Gastrocnemius medialis (tissue), 4 donors: ENCODE results near the gene NOP9. TPM values are rescaled to one million over a fixed set of nuclear protein-coding genes. Genes with fewer than 3 reads are reported as not detected.

Experiments
- ATAC-seq, 2 donors: fragments of 150-250 bp; one replicate each; pipeline ENCODE4 v1.9.1; 2016
- DNase-seq, 2 donors: peaks; one replicate each; pipeline ENCODE4 v3.0.0-alpha.2; 2019
- H3K27ac ChIP-seq, 4 donors: fragments of 200-600 bp; sonication (generic); 1 replicate in 1 of 4; 2 replicates in 3 of 4; pipeline ENCODE4 v1.5.1; 2016 to 2018; ENCODE audit warnings: mild to moderate bottlenecking in 2 of 4, moderate library complexity in 1 of 4
- H3K27me3 ChIP-seq, 3 donors: fragments of 200-600 bp; sonication (generic) in 2 of 3; 1 replicate in 1 of 3; 2 replicates in 2 of 3; pipeline versions ENCODE4 v1.5.1 to v1.6.0; 2016 to 2019; ENCODE audit warnings: mild to moderate bottlenecking in 1 of 3, moderate library complexity in 1 of 3
- H3K36me3 ChIP-seq, 2 donors: fragments of 200-600 bp; sonication (generic) in 1 of 2; one replicate each; pipeline ENCODE4 v1.5.1; 2017 to 2018
- H3K4me1 ChIP-seq, 2 donors: fragments of 200-600 bp; sonication (generic) in 1 of 2; one replicate each; pipeline ENCODE4 v1.5.1; 2016 to 2017; ENCODE audit warnings: mild to moderate bottlenecking in 2 of 2
- H3K4me3 ChIP-seq, 4 donors: fragments of 200-600 bp; sonication (generic) in 3 of 4; 1 replicate in 1 of 4; 2 replicates in 3 of 4; pipeline ENCODE4 v1.5.1; 2016 to 2019; ENCODE audit warnings: mild to moderate bottlenecking in 2 of 4
- H3K9me3 ChIP-seq, 3 donors: fragments of 200-600 bp; sonication (generic) in 2 of 3; 1 replicate in 1 of 3; 2 replicates in 2 of 3; pipeline ENCODE4 v1.5.1; 2016 to 2019
- POLR2A ChIP-seq, 2 donors: fragments of 450-650 bp; IDR thresholded peaks; one replicate each; pipeline ENCODE4 v1.6.1; 2017; ENCODE audit warnings: antibody characterized with exemption in 2 of 2, mild to moderate bottlenecking in 2 of 2, moderate library complexity in 2 of 2
- in situ Hi-C, 4 donors: fragments of 200-750 bp; cut with MboI; loops; one replicate each; pipeline versions ENCODE4 v1.15.0 to v1.8.0; 2017; ENCODE audit warnings: low sequenced_read_pairs in 4 of 4
- intact Hi-C: fragments of 100-400 bp; cut with DNase I; formaldehyde crosslinking; loops from one replicate; pipeline ENCODE4 v1.15.1; 2023; ENCODE audit warnings: low total_unique reads
- total RNA-seq, 4 donors: library from RNA; depleted of rRNA; stranded (reverse); fragments of >200 nt; gene quantifications; one replicate each; pipeline versions ENCODE4 v1.1.0 to v1.2.3, GENCODE V29; 2016
- TF ChIP-seq, protein P1 (sequence below), 5 experiments: fragments of 450-650 bp in 3 of 5; fragments of 200-600 bp in 2 of 5; sonication (generic) in 2 of 5; IDR thresholded peaks in 4 of 5; conservative IDR thresholded peaks in 1 of 5; 1 replicate in 4 of 5; 2 replicates in 1 of 5; pipeline ENCODE4 v1.5.1; 2016 to 2019; ENCODE audit warnings: antibody characterized with exemption in 5 of 5, mild to moderate bottlenecking in 3 of 5, moderate library complexity in 3 of 5

Gene NOP9
- total RNA-seq, 4 donors from 2014 or later = 27.2 to 43.5 (median 32.2) TPM

DNA sequence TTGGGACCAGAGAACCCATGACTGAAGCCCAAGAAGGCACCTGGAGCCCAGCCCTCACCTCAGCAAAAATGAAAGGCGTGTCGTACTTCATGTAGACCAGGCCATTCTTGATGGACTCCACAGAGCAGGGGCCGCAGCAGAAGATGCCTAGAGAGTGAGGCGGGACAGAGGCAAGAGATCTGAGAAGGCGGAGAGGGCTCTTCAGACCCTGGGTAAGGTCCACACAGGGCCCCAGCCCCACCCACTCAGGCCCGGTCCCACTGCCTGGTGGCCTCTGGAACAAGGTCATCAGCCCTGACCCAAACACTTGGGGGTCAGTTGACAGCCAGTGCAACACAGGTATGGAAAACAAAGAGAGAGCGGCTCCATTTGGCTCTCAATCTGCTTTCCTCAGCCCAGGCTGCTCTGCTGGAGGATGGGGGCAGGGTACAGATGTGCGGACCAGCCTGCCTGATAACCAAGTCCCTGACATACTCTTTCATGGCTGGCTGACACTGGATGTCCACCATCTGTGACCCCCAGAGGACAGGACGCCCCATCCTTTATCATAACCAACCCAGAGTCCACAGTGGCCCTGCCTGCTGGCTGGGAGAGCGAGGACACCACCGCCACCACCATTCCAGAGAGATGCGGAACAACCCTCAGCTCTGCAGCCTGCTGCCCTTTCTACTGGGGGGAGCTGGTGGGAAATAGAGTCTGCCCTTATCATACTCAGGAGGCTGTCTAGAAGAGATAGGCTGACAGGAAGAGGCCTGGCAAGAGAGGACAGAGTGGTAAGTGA lies 43.5 kb upstream of the NOP9 start:
- Histone ChIP-seq H3K9me3 (no peaks in the 10 kb centered on the region), H3K4me3 (no peak overlapping the region), H3K36me3 (no peaks in the 10 kb centered on the region), H3K27me3 (no peaks in the 10 kb centered on the region), H3K27ac (no peak overlapping the region), H3K4me1 (no peaks in the 10 kb centered on the region)
- intact Hi-C loops (no loop called here), in situ Hi-C loops (no loop called here)
- no peak for ATAC-seq
- no peak for DNase-seq
- TF ChIP-seq POLR2A (IDR thresholded peaks at IDR 0.05) = no peak
- TF ChIP-seq, protein P1, sequence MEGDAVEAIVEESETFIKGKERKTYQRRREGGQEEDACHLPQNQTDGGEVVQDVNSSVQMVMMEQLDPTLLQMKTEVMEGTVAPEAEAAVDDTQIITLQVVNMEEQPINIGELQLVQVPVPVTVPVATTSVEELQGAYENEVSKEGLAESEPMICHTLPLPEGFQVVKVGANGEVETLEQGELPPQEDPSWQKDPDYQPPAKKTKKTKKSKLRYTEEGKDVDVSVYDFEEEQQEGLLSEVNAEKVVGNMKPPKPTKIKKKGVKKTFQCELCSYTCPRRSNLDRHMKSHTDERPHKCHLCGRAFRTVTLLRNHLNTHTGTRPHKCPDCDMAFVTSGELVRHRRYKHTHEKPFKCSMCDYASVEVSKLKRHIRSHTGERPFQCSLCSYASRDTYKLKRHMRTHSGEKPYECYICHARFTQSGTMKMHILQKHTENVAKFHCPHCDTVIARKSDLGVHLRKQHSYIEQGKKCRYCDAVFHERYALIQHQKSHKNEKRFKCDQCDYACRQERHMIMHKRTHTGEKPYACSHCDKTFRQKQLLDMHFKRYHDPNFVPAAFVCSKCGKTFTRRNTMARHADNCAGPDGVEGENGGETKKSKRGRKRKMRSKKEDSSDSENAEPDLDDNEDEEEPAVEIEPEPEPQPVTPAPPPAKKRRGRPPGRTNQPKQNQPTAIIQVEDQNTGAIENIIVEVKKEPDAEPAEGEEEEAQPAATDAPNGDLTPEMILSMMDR (IDR thresholded peaks at IDR 0.05 in 4 of 5, conservative IDR thresholded peaks at IDR 0.05 in 1 of 5) = no peak

DNA sequence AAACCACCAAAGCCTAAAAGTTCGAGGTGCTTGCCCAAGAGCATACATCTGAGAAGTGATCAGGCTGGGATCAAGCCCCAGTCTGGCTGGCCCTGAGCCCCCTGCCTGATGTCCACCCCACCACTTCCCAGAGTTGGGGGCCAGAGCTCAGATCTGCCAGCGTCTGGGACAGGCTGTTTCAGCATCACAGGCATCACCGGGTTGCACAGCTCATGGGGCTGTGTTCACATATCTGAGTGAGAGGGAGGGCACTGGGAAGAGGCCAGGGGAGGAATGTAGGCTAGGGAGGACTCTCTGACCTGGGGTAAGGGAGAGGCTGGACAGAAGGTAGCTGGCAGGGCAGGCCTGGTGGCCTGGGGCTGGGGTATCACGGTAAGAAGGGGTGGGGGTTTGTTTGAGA lies 42.7 kb upstream of the NOP9 start:
- no peak for TF ChIP-seq POLR2A (IDR thresholded peaks at IDR 0.05)
- TF ChIP-seq, protein P1 (IDR thresholded peaks at IDR 0.05 in 4 of 5, conservative IDR thresholded peaks at IDR 0.05 in 1 of 5) = no peak
- intact Hi-C loops = no loop called here
- no peak for DNase-seq

DNA sequence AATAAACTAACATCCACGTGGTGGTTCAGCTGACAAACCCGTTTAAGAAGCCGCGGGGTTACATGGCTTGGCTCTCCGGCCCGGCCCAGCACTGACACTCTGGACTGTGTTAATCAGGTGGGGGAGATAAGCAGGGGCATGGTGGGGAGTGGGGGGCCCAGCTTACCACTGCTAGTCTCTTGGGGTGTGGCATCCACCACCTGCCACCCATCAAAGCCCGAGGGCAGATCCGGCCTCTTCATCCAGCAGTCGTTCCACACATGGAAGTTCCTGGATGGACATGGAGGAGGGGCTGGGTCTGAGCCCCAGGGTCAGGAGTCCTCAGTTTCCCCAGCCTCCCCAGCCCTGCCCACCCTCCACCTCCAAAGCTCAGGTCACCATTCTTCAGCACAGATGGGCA lies 41.5 kb upstream of the NOP9 start:
- no peak overlapping the region for H3K4me3 ChIP-seq
- DNase-seq (no peak), ATAC-seq (no peak)
- no peaks in the 10 kb centered on the region for H3K9me3 ChIP-seq
- TF ChIP-seq, protein P1 (IDR thresholded peaks at IDR 0.05 in 4 of 5, conservative IDR thresholded peaks at IDR 0.05 in 1 of 5) = no peak
- no peak for TF ChIP-seq POLR2A (IDR thresholded peaks at IDR 0.05)
- intact Hi-C loops (no loop called here), in situ Hi-C loops (no loop called here)
- H3K27me3 ChIP-seq = no peaks in the 10 kb centered on the region
- no peaks in the 10 kb centered on the region for H3K4me1 ChIP-seq
- no peaks in the 10 kb centered on the region for H3K36me3 ChIP-seq
- H3K27ac ChIP-seq = no peak overlapping the region

More for the DNA sequence above, 42.7 kb upstream of the NOP9 start:
- Histone ChIP-seq H3K36me3 (no peaks in the 10 kb centered on the region), H3K27me3 (no peaks in the 10 kb centered on the region), H3K9me3 (no peaks in the 10 kb centered on the region), H3K4me3 (no peak overlapping the region), H3K27ac (no peak overlapping the region), H3K4me1 (no peaks in the 10 kb centered on the region)
- ATAC-seq = no peak
- in situ Hi-C loops = no loop called here

DNA sequence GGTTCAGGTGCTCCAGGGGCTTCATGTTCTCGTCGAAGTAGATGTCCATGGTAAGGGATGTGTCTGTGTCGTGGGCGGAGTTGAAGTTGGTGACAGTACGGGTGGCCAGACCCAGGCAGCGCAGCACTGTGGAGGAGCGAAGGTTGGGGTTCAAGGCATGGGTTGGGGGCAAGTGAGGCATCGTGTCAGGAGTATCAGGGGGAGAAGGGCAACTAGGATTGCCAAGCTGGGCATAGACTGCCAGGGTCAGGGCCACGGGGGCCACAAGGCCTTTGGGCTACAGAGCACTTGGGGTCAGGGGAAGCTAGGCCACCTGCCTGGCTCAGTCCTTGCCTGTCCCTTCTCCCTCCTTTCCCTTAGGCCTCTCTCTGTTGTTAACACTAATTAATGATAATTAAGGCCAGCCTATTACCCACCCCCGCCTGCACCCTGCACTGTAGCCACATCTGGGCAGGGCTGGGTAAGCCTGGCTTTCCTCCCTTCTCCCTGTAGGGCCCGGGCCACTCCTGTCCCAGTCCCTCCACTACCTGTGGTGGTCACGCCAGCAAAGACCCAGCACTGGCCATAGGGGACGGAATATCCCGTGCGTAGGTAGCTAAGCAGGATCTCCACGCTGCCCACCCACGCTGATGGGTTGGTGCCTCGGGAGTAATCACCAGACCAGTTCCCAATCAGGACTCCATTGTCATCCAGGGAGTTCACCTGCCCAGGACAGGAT lies 40.9 kb upstream of the NOP9 start:
- Histone ChIP-seq H3K27ac (no peak overlapping the region), H3K4me1 (no peaks in the 10 kb centered on the region), H3K27me3 (no peaks in the 10 kb centered on the region), H3K36me3 (no peaks in the 10 kb centered on the region), H3K4me3 (no peak overlapping the region), H3K9me3 (no peaks in the 10 kb centered on the region)
- in situ Hi-C loops (no loop called here), intact Hi-C loops (no loop called here)
- DNase-seq (no peak), ATAC-seq (no peak)
- TF ChIP-seq, protein P1 (IDR thresholded peaks at IDR 0.05 in 4 of 5, conservative IDR thresholded peaks at IDR 0.05 in 1 of 5) = no peak
- TF ChIP-seq POLR2A (IDR thresholded peaks at IDR 0.05) = no peak
